K562 (cell line): Measurements from ENCODE around the gene PRKAG2. TPM values are rescaled to one million over a fixed set of nuclear protein-coding genes. Genes with fewer than 3 reads are reported as not detected.

Experiments
- ATAC-seq: fragments of 200-7000 bp; cut with Tn5 transposase; 3 replicates; pipeline ENCODE4 v1.9.1; 2020; ENCODE audit warnings: moderate library complexity
- BruUV-seq: library from RNA; stranded (reverse); fragments of 400-500 nt; replicated peaks from 2 replicates; lab custom pipeline; 2021; lab: Mats Ljungman, UMichigan
- CTCF ChIA-PET: fragments of 300-600 bp; formaldehyde crosslinking; extraction: SDS; loops from one replicate; lab custom pipeline; 2021; ENCODE audit warnings: low intra/inter-chr PET ratio; lab: Yijun Ruan, JAX
- POLR2A ChIA-PET: fragments of 300-600, 350-650 bp; sonication (Branson Sonifier 250); formaldehyde crosslinking; extraction: SDS; loops from one replicate; lab custom pipeline; 2021; ENCODE audit warnings: antibody characterized with exemption, inconsistent platforms; lab: Yijun Ruan, JAX
- DNase-seq, 4 experiments: peaks; one replicate each; pipeline versions ENCODE4 v3.0.0 to v3.0.0-alpha.2; 2011 to 2018; ENCODE audit warnings: low spot score in 3 of 4, mixed read lengths in 3 of 4; ENCODE audit errors: extremely low read depth in 1 of 4
- FAIRE-seq: peaks from 2 replicates; lab custom pipeline; 2011; peaks lifted over from hg19 to GRCh38; lab: Jason Lieb, UNC
- H2AFZ ChIP-seq: 2 replicates; pipeline ENCODE4 v1.6.0; 2011; ENCODE audit warnings: low read depth, low read length, control low read depth, inconsistent platforms
- H3K27ac ChIP-seq: fragments of 200-600 bp; 3 replicates; pipeline ENCODE4 v1.8.0; 2011; ENCODE audit warnings: low read depth, mild to moderate bottlenecking, control low read depth, inconsistent platforms, low read length, moderate library complexity, mixed read lengths; ENCODE audit errors: extremely low read depth
- H3K27me3 ChIP-seq, 2 experiments: fragments of 300-600 bp in 1 of 2; 2 replicates in 1 of 2; 3 replicates in 1 of 2; pipeline versions ENCODE4 v1.6.0 to v1.8.0; 2011; ENCODE audit warnings: inconsistent platforms in 2 of 2, low read length in 2 of 2, mild to moderate bottlenecking in 1 of 2, mixed read lengths in 1 of 2, moderate library complexity in 1 of 2; ENCODE audit not compliant: control insufficient read depth in 2 of 2, insufficient read depth in 2 of 2
- H3K36me3 ChIP-seq: fragments of 300-600 bp; 3 replicates; pipeline ENCODE4 v1.8.0; 2011; ENCODE audit warnings: mild to moderate bottlenecking, low read length, inconsistent platforms; ENCODE audit not compliant: control insufficient read depth, insufficient read depth
- H3K4me1 ChIP-seq, 2 experiments: fragments of 200-600 bp in 1 of 2; replicated peaks in 1 of 2; 2 replicates in 1 of 2; 3 replicates in 1 of 2; pipeline versions ENCODE4 v1.5.1 to v1.8.0; 2011; ENCODE audit warnings: inconsistent platforms in 2 of 2, low read length in 2 of 2, mild to moderate bottlenecking in 1 of 2, mixed read lengths in 1 of 2, moderate library complexity in 1 of 2; ENCODE audit not compliant: control insufficient read depth in 2 of 2, insufficient read depth in 2 of 2
- H3K4me2 ChIP-seq: 2 replicates; pipeline ENCODE4 v1.6.1; 2011; ENCODE audit warnings: low read length, control low read depth, inconsistent platforms, mixed read lengths; ENCODE audit not compliant: insufficient read depth
- H3K4me3 ChIP-seq: fragments of 200-600 bp; sonication (generic), shearing (Covaris generic); 2 replicates; pipeline ENCODE4 v1.5.1; 2016; ENCODE audit warnings: control low read depth, inconsistent platforms
- H3K79me2 ChIP-seq: fragments of 200-600 bp; 3 replicates; pipeline ENCODE4 v1.8.0; 2011; ENCODE audit warnings: low read length, inconsistent platforms; ENCODE audit not compliant: control insufficient read depth, insufficient read depth
- H3K9ac ChIP-seq, 2 experiments: 2 replicates each; pipeline versions ENCODE4 v1.6.0 to v1.6.1; 2011; ENCODE audit warnings: low read depth in 2 of 2, low read length in 2 of 2, control low read depth in 1 of 2, inconsistent platforms in 1 of 2, mild to moderate bottlenecking in 1 of 2, mixed read lengths in 1 of 2; ENCODE audit not compliant: insufficient read depth in 1 of 2
- H3K9me1 ChIP-seq: one replicate; pipeline ENCODE4 v1.6.0; 2011; ENCODE audit warnings: inconsistent platforms, mild to moderate bottlenecking, low read length, moderate library complexity; ENCODE audit not compliant: control insufficient read depth, insufficient read depth
- H3K9me3 ChIP-seq: replicated peaks from 2 replicates; pipeline ENCODE4 v1.5.1; 2011; ENCODE audit warnings: low read depth, low read length, inconsistent platforms; ENCODE audit not compliant: control insufficient read depth, insufficient read depth
- H4K20me1 ChIP-seq: replicated peaks from 2 replicates; pipeline ENCODE4 v1.6.1; 2011; ENCODE audit warnings: low read length, inconsistent platforms, mixed read lengths; ENCODE audit not compliant: control insufficient read depth, insufficient read depth
- E4F1 ChIP-seq: fragments of 250-450 bp; sonication (Bioruptor Pico); IDR thresholded peaks from 2 replicates; pipeline ENCODE4 v1.5.0; 2021; ENCODE audit warnings: mild to moderate bottlenecking, borderline replicate concordance
- WGBS: fragments of 100-300 bp; shearing (Covaris generic); methylation state at CpG from one replicate; pipeline ENCODE4 v1.1.6; 2016; ENCODE audit warnings: low coverage, mixed read lengths; ENCODE audit not compliant: insufficient coverage; ENCODE audit errors: missing lambda C conversion rate; 5-methylcytosine and 5-hydroxymethylcytosine counted together
- in situ Hi-C: fragments of 300-500 bp; cut with MboI; formaldehyde crosslinking; loops from 4 replicates; pipeline ENCODE4 v1.15.0; 2018; ENCODE audit warnings: inconsistent platforms, mixed read lengths
- intact Hi-C: fragments of 100-400 bp; cut with micrococcal nuclease; formaldehyde crosslinking; loops from 2 replicates; pipeline ENCODE4 v1.14.2; 2022
- polyA plus RNA-seq, 8 experiments: library from polyadenylated mRNA; depleted of rRNA in 4 of 8; stranded (reverse) in 5 of 8; unstranded in 3 of 8; fragments of >200 nt; fragmentation: Nextera tagmentation in 2 of 8; fragmentation: Illumina TruSeq in 1 of 8; extraction: Ambion mirVana in 2 of 8; extraction: Trizol in 1 of 8; gene quantifications; 2 replicates each; pipeline versions ENCODE4 v1.2.1 to v1.2.3, GENCODE V29; 2011 to 2014; ENCODE audit warnings: inconsistent platforms in 1 of 8, missing spikeins in 1 of 8
- total RNA-seq, 7 experiments: library from RNA; depleted of rRNA in 6 of 7; stranded (reverse); fragments of >200 nt in 6 of 7; fragmentation: Illumina TruSeq in 2 of 7; extraction: Trizol in 2 of 7; gene quantifications; 2 replicates each; pipeline versions ENCODE4 v1.2.1 to v1.2.3, GENCODE V29; 2011 to 2021; ENCODE audit warnings: low replicate concordance in 1 of 7
- TF ChIP-seq, protein P1 (sequence below): sonication (generic); formaldehyde crosslinking; IDR thresholded peaks from 2 replicates; pipeline ENCODE4 v1.9.0; 2022; ENCODE audit warnings: mild to moderate bottlenecking, missing genetic modification reagents

PRKAG2 gene
- total and polyA plus RNA-seq, 9 of the 15 experiments (the other 6 are each of a cell fraction or from before 2014, with no cell fraction given) = 0.99 to 5.6 (median 3.3) TPM

DNA sequence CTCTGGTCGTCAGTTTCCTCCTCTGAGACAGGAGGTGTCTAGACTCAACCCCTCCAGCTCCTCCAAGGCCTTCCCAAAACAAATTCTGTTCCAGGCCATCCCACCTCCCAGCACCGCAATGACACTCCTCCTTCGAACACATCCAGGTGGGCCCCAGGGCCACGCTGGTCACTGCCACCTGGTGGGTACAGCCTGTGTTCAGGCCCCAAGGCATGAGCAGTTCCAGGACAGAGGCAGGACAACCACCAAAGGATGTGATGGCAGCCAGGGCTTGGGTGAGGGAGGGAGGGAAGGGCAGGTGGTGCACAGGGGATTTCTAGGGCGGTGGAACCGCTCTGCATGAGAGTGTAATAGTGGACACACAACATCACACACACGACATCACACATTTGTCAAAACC, 76.5 kb downstream of the PRKAG2 start:
- CTCF ChIA-PET = no interaction called here
- H4K20me1 ChIP-seq = peaks cover 17% of the 10 kb centered on the region

More for the DNA sequence above, 76.5 kb downstream of the PRKAG2 start:
- POLR2A ChIA-PET = interaction anchor here (0.6 kb wide), 1 partner anchor 19 kb away, joined by 4 read pairs; no protein-coding TSS in a partner anchor
- Histone ChIP-seq H3K9me3 (no peaks in the 10 kb centered on the region), H2AFZ (no peak overlapping the region), H3K9ac (no peak overlapping the region), H3K4me3 (no peak overlapping the region), H3K27ac (no peak overlapping the region), H3K9me1 (no peaks in the 10 kb centered on the region), H3K79me2 (no peaks in the 10 kb centered on the region), H3K36me3 (no peaks in the 10 kb centered on the region), H3K4me2 (no peak overlapping the region), H3K4me1 (peaks cover 0 to 3% of the 10 kb centered on the region in 2 experiments; a peak in 3 of 5 replicates), H3K27me3 (peaks cover 63 to 84% of the 10 kb centered on the region in 2 experiments)
- BruUV-seq = no TSS peak
- FAIRE-seq (no peak), ATAC-seq (no peak), DNase-seq (no peak)
- intact Hi-C loops (no loop called here), in situ Hi-C loops (no loop called here)
- 0% methylated on average over 7 of the region's 7 CpGs for WGBS
- TF ChIP-seq E4F1 (CRISPR knock-in tag) = no peak
- TF ChIP-seq, protein P1, sequence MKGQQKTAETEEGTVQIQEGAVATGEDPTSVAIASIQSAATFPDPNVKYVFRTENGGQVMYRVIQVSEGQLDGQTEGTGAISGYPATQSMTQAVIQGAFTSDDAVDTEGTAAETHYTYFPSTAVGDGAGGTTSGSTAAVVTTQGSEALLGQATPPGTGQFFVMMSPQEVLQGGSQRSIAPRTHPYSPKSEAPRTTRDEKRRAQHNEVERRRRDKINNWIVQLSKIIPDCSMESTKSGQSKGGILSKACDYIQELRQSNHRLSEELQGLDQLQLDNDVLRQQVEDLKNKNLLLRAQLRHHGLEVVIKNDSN (CRISPR knock-in tag) = 0 out of 2 replicates have a peak, but pooled peaks have one; percentile 27
